ENCODE measurements around the gene SLC6A13.
A peak's percentile ranks its signal among the peaks of the same experiment; 100 is the strongest.
"Not testable (repeated sequence)": the region's sequence is repeated elsewhere in the genome, so short reads cannot be mapped to it uniquely, and the experiment has no call there.

Gene SLC6A13

DNA sequence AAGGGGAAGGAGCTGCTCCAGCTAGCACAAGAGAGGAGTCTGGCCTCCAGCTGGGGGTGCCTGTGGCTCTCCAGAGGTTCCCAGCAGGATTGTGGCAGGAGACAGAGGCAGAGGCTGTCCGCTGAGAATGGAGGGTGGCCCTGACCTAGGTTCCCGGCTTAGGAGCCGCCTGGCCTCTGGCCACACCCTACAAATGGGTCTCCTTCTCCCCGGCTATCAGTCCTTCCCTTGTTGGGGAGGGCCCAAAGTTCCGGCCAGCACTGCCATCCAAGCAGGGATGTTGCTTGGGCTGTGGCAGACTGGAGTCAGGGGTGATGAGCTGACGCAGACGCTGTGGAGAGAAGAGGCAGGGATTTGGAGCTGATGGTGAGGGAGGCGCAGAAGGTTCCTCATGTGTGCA, 71.8 kb downstream of the SLC6A13 start:
- TF ChIP-seq EZH2 (IDR thresholded peaks at IDR 0.05; ENCODE audit: borderline replicate concordance, low read length) (no peak), CTCF (IDR thresholded peaks at IDR 0.05; ENCODE audit: low read length) (no peak)
- no peaks in the 10 kb centered on the region for H3K4me1 ChIP-seq (ENCODE audit: insufficient read depth, low read length, severe bottlenecking)
- no peaks in the 10 kb centered on the region for H3F3A ChIP-seq (ENCODE audit: insufficient read depth, low read length)
- H3K9ac ChIP-seq (ENCODE audit: low read length): no peak overlapping the region
- no peak overlapping the region for H3K4me3 ChIP-seq (ENCODE audit: low read depth, low read length, poor library complexity, severe bottlenecking)
- no peaks in the 10 kb centered on the region for H3K9me3 ChIP-seq (ENCODE audit: low read length)
- H3K79me2 ChIP-seq (ENCODE audit: insufficient read depth, low read length): no peaks in the 10 kb centered on the region
- H3K27ac ChIP-seq (ENCODE audit: low read depth, low read length, poor library complexity, severe bottlenecking): no peak overlapping the region
- no peak overlapping the region for H2AFZ ChIP-seq (ENCODE audit: low read length)
- H4K20me1 ChIP-seq (ENCODE audit: insufficient read depth, low read length): no peaks in the 10 kb centered on the region
- H3K4me2 ChIP-seq (ENCODE audit: low read length): no peak overlapping the region
- H3K9me2 ChIP-seq (ENCODE audit: low read depth, low read length): no peaks in the 10 kb centered on the region
- H3K36me3 ChIP-seq (ENCODE audit: insufficient read depth, low read length): no peaks in the 10 kb centered on the region
- peaks cover 8% of the 10 kb centered on the region; the same call in 1 of the 2 replicates for H3K27me3 ChIP-seq (ENCODE audit: insufficient read depth, low read length)

GRCh38 chr12:189622-189962, 73.0 kb downstream of the SLC6A13 start:
- H3K9me2 ChIP-seq (ENCODE audit: low read depth, low read length): no peaks in the 10 kb centered on the region
- H4K20me1 ChIP-seq (ENCODE audit: insufficient read depth, low read length): no peaks in the 10 kb centered on the region
- H3K27me3 ChIP-seq (ENCODE audit: insufficient read depth, low read length): peaks cover 4% of the 10 kb centered on the region; the same call in 1 of the 2 replicates
- no peak for TF ChIP-seq EZH2 (IDR thresholded peaks at IDR 0.05; ENCODE audit: borderline replicate concordance, low read length)
- TF ChIP-seq CTCF (IDR thresholded peaks at IDR 0.05; ENCODE audit: low read length): no peak
- no peaks in the 10 kb centered on the region for H3F3A ChIP-seq (ENCODE audit: insufficient read depth, low read length)
- no peak overlapping the region for H3K4me2 ChIP-seq (ENCODE audit: low read length)
- no peaks in the 10 kb centered on the region for H3K4me1 ChIP-seq (ENCODE audit: insufficient read depth, low read length, severe bottlenecking)
- H3K9me3 ChIP-seq (ENCODE audit: low read length): no peaks in the 10 kb centered on the region
- no peaks in the 10 kb centered on the region for H3K79me2 ChIP-seq (ENCODE audit: insufficient read depth, low read length)
- H2AFZ ChIP-seq (ENCODE audit: low read length): no peak overlapping the region
- H3K9ac ChIP-seq (ENCODE audit: low read length): no peak overlapping the region
- H3K36me3 ChIP-seq (ENCODE audit: insufficient read depth, low read length): no peaks in the 10 kb centered on the region
- no peak overlapping the region for H3K4me3 ChIP-seq (ENCODE audit: low read depth, low read length, poor library complexity, severe bottlenecking)
- H3K27ac ChIP-seq (ENCODE audit: low read depth, low read length, poor library complexity, severe bottlenecking): no peak overlapping the region

GRCh38 chr12:188910-189621, 73.6 kb downstream of the SLC6A13 start:
- H3K4me3 ChIP-seq (ENCODE audit: low read depth, low read length, poor library complexity, severe bottlenecking): no peak overlapping the region
- peaks cover 4% of the 10 kb centered on the region; the same call in 1 of the 2 replicates for H3K27me3 ChIP-seq (ENCODE audit: insufficient read depth, low read length)
- H3K4me2 ChIP-seq (ENCODE audit: low read length): no peak overlapping the region

GRCh38 chr12:187986-188909, 74.4 kb downstream of the SLC6A13 start:
- H3K79me2 ChIP-seq (ENCODE audit: insufficient read depth, low read length); H3K9me3 ChIP-seq (ENCODE audit: low read length); H3K27me3 ChIP-seq (ENCODE audit: insufficient read depth, low read length); H4K20me1 ChIP-seq (ENCODE audit: insufficient read depth, low read length); H3F3A ChIP-seq (ENCODE audit: insufficient read depth, low read length); H3K4me2 ChIP-seq (ENCODE audit: low read length); H3K27ac ChIP-seq (ENCODE audit: low read depth, low read length, poor library complexity, severe bottlenecking); H3K4me1 ChIP-seq (ENCODE audit: insufficient read depth, low read length, severe bottlenecking); H3K9ac ChIP-seq (ENCODE audit: low read length); H2AFZ ChIP-seq (ENCODE audit: low read length); H3K36me3 ChIP-seq (ENCODE audit: insufficient read depth, low read length); H3K9me2 ChIP-seq (ENCODE audit: low read depth, low read length); H3K4me3 ChIP-seq (ENCODE audit: low read depth, low read length, poor library complexity, severe bottlenecking): not testable (repeated sequence)

More at GRCh38 chr12:188910-189621, 73.6 kb downstream of the SLC6A13 start:
- no peak overlapping the region for H3K27ac ChIP-seq (ENCODE audit: low read depth, low read length, poor library complexity, severe bottlenecking)
- no peaks in the 10 kb centered on the region for H3F3A ChIP-seq (ENCODE audit: insufficient read depth, low read length)
- H4K20me1 ChIP-seq (ENCODE audit: insufficient read depth, low read length): no peaks in the 10 kb centered on the region
- no peaks in the 10 kb centered on the region for H3K9me3 ChIP-seq (ENCODE audit: low read length)
- TF ChIP-seq EZH2 (IDR thresholded peaks at IDR 0.05; ENCODE audit: borderline replicate concordance, low read length): no peak
- peak; percentile 36 for TF ChIP-seq CTCF (IDR thresholded peaks at IDR 0.05; ENCODE audit: low read length)
- no peaks in the 10 kb centered on the region for H3K36me3 ChIP-seq (ENCODE audit: insufficient read depth, low read length)
- no peak overlapping the region for H2AFZ ChIP-seq (ENCODE audit: low read length)
- no peaks in the 10 kb centered on the region for H3K4me1 ChIP-seq (ENCODE audit: insufficient read depth, low read length, severe bottlenecking)
- H3K79me2 ChIP-seq (ENCODE audit: insufficient read depth, low read length): no peaks in the 10 kb centered on the region
- no peaks in the 10 kb centered on the region for H3K9me2 ChIP-seq (ENCODE audit: low read depth, low read length)
- no peak overlapping the region for H3K9ac ChIP-seq (ENCODE audit: low read length)
